ENCODE measurements around the gene ERBB2.
"Not testable (repeated sequence)": the region's sequence is repeated elsewhere in the genome, so short reads cannot be mapped to it uniquely, and the experiment has no call there.

Gene ERBB2

DNA sequence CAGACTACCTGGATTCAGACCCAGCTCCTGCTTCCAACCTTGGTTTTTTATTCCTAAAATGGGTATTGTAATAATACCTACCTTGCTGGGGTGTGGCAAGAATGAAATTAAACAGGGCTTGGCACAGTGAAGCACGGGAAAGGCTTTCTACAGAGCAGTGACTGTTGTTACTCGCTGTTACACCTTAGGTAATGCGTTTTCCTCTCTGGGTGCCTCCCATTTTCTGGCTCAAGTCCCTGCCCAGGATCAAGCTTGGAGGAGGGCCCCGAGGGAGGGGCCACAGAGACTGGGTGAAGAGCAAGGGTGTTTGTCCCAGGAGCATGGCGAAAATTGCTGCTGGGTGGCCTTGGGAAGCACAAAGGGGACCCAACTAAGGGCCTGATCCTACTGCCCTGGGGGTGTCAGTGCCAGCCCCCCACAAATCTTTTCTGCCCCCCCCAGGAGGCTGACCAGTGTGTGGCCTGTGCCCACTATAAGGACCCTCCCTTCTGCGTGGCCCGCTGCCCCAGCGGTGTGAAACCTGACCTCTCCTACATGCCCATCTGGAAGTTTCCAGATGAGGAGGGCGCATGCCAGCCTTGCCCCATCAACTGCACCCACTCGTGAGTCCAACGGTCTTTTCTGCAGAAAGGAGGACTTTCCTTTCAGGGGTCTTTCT, 17.1 kb downstream of the ERBB2 start:
- Mint-ChIP-seq H3K27me3 (no peaks in the 10 kb centered on the region), H3K27ac (peak overlapping the region in 1 of 2 donors; percentile 37), H3K9me3 (no peaks in the 10 kb centered on the region), H3K4me3 (no peak overlapping the region), H3K4me1 (no peaks in the 10 kb centered on the region)
- ATAC-seq (no peak), DNase-seq (no peak)

DNA sequence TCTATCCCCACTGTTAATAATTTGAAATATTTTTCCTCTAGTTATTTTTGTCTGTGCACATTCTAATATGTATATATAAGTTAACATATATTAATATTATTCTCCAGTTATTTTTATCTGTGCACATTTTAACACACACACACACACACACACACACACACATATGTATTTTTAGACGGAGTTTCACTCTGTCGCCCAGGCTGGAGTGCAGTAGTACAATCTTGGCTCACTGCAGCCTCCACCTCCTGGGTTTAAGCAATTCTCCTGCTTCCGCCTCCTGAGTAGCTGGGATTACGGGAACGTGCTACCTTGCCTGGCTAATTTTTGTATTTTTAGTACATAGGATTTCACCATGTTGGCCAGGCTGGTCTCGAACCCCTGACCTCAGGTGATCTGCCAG, 17.8 kb downstream of the ERBB2 start:
- no peak for DNase-seq
- ATAC-seq, result no peak
- no peaks in the 10 kb centered on the region for H3K27me3 Mint-ChIP-seq
- no peaks in the 10 kb centered on the region for H3K9me3 Mint-ChIP-seq
- H3K4me3 Mint-ChIP-seq, result no peak overlapping the region
- H3K4me1 Mint-ChIP-seq, result no peaks in the 10 kb centered on the region
- H3K27ac Mint-ChIP-seq, result no peak overlapping the region

- H3K27ac Mint-ChIP-seq, result no peak overlapping the region
Observed at GRCh38 chr17:39719563-39720355, 19.9 kb downstream of the ERBB2 start.

DNA sequence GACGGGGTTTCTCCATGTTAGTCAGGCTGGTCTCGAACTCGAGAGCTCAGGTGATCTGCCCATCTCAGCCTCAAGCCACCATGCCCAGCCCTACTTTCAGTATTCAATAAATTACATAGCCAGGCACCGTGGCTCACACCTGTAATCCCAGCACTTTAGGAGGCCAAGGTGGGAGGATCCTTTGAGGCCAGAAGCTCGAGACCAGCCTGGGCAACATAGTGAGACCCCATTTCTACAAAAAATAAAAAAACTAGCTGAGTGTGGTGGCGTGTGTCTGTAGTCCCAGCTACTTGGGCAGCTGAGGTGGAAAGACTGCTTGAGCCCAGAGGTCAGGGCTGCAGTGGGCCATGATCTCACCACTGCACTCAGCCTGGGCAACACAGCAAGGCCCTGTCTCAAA, 22.2 kb downstream of the ERBB2 start:
- ATAC-seq (no peak), DNase-seq (no peak)
- peaks cover 23% of the 10 kb centered on the region for H3K4me1 Mint-ChIP-seq
- no peak overlapping the region for H3K27ac Mint-ChIP-seq
- H3K9me3 Mint-ChIP-seq, result no peaks in the 10 kb centered on the region
- H3K4me3 Mint-ChIP-seq, result no peak overlapping the region
- H3K27me3 Mint-ChIP-seq, result no peaks in the 10 kb centered on the region

More at GRCh38 chr17:39719563-39720355, 19.9 kb downstream of the ERBB2 start:
- Mint-ChIP-seq H3K9me3 (no peaks in the 10 kb centered on the region), H3K27me3 (no peaks in the 10 kb centered on the region), H3K4me1 (peaks cover 5% of the 10 kb centered on the region), H3K4me3 (no peak overlapping the region)
- no peak for ATAC-seq
- no peak for DNase-seq

DNA sequence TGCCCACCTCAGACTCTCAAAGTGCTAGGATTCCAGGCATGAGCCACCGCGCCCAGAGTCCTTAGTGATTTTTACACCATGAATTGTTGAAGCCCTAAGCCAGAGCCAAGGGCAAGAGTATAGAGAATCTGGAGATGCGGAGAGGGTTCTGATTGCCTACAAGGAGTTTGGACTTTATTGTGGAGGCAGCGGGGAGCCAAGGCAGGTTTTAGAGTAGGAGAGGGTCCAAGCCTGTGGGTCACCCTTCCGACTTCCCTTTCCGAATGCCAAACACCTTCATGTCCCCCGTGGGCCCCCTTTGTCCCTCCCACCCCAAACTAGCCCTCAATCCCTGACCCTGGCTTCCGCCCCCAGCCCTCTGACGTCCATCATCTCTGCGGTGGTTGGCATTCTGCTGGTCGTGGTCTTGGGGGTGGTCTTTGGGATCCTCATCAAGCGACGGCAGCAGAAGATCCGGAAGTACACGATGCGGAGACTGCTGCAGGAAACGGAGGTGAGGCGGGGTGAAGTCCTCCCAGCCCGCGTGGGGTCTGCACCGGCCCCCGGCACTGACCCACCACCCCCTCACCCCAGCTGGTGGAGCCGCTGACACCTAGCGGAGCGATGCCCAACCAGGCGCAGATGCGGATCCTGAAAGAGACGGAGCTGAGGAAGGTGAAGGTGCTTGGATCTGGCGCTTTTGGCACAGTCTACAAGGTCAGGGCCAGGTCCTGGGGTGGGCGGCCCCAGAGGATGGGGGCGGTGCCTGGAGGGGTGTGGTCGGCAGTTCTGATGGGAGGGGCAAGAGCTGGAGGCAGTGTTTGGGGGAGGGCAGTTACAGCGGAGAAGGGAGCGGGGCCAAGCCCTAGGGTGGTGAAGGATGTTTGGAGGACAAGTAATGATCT, 23.3 kb downstream of the ERBB2 start:
- Mint-ChIP-seq H3K27me3 (no peaks in the 10 kb centered on the region), H3K9me3 (no peaks in the 10 kb centered on the region), H3K4me3 (no peak overlapping the region), H3K4me1 (peaks cover 24% of the 10 kb centered on the region), H3K27ac (no peak overlapping the region)
- peak; percentile 50 for ATAC-seq
- no peak for DNase-seq

DNA sequence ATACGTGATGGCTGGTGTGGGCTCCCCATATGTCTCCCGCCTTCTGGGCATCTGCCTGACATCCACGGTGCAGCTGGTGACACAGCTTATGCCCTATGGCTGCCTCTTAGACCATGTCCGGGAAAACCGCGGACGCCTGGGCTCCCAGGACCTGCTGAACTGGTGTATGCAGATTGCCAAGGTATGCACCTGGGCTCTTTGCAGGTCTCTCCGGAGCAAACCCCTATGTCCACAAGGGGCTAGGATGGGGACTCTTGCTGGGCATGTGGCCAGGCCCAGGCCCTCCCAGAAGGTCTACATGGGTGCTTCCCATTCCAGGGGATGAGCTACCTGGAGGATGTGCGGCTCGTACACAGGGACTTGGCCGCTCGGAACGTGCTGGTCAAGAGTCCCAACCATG, 24.9 kb downstream of the ERBB2 start:
- no peak for DNase-seq
- H3K4me1 Mint-ChIP-seq, result peaks cover 39% of the 10 kb centered on the region
- H3K27ac Mint-ChIP-seq, result no peak overlapping the region
- H3K4me3 Mint-ChIP-seq, result no peak overlapping the region
- ATAC-seq, result no peak
- H3K9me3 Mint-ChIP-seq, result no peaks in the 10 kb centered on the region
- no peaks in the 10 kb centered on the region for H3K27me3 Mint-ChIP-seq

- ATAC-seq, H3K9me3 Mint-ChIP-seq, H3K27ac Mint-ChIP-seq, H3K27me3 Mint-ChIP-seq, DNase-seq, H3K4me3 Mint-ChIP-seq: not testable (repeated sequence)
- H3K4me1 Mint-ChIP-seq, result peaks cover 43% of the 10 kb centered on the region
Observed at GRCh38 chr17:39725923-39726322, 26.1 kb downstream of the ERBB2 start.

- Mint-ChIP-seq H3K4me1 (peaks cover 43% of the 10 kb centered on the region), H3K4me3 (no peak overlapping the region), H3K27ac (no peak overlapping the region), H3K27me3 (no peaks in the 10 kb centered on the region), H3K9me3 (no peaks in the 10 kb centered on the region)
- no peak for DNase-seq
- ATAC-seq, result no peak
Observed at GRCh38 chr17:39726617-39727016, 26.8 kb downstream of the ERBB2 start.

DNA sequence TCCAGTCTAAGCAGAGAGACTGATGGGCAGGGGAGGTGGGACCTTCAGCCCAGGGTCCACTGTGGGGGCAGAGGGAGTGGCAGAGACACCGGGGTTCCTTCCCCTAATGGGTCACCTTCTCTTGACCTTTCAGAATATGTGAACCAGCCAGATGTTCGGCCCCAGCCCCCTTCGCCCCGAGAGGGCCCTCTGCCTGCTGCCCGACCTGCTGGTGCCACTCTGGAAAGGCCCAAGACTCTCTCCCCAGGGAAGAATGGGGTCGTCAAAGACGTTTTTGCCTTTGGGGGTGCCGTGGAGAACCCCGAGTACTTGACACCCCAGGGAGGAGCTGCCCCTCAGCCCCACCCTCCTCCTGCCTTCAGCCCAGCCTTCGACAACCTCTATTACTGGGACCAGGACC, 27.7 kb downstream of the ERBB2 start:
- peak overlapping the region in 1 of 2 donors; percentile 48 for H3K27ac Mint-ChIP-seq
- no peak overlapping the region for H3K4me3 Mint-ChIP-seq

DNA sequence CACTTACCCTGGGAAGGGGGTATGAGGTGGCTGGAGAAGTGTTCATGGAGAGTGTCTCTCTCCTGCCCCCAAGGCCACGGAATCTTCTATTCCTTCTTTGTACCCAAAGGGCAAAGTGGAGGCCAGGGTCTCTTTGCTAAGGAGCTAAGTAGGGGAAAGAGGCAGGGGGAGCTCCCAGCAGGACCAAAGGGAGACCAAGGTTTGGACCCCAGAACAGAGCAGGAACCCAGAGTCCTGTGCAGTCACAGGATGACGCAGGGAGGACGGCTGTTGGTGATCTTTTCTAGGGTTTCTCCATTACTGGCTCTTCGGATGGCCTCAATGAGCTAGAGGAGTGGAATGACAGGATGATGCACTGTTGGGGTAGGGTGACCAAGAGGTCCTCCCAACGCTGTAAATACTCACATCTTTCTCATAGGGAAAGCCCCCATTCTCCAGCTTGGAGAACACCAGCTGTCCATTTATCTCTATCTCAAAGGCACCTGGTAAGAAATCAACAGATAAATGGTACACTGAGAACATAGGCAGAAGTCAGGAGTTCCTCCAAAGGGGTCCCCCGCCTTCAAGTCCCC, 29.5 kb downstream of the ERBB2 start:
- ATAC-seq (no peak), DNase-seq (no peak)
- no peaks in the 10 kb centered on the region for H3K27me3 Mint-ChIP-seq
- peak overlapping the region; percentile 91 to 93 for H3K4me3 Mint-ChIP-seq
- H3K27ac Mint-ChIP-seq, result peak overlapping the region; percentile 90 to 98
- peaks cover 38% of the 10 kb centered on the region for H3K4me1 Mint-ChIP-seq
- H3K9me3 Mint-ChIP-seq, result no peaks in the 10 kb centered on the region

More for the DNA sequence above, 27.7 kb downstream of the ERBB2 start:
- peaks cover 43% of the 10 kb centered on the region for H3K4me1 Mint-ChIP-seq
- no peaks in the 10 kb centered on the region for H3K9me3 Mint-ChIP-seq
- H3K27me3 Mint-ChIP-seq, result no peaks in the 10 kb centered on the region
- no peak for ATAC-seq
- no peak for DNase-seq

DNA sequence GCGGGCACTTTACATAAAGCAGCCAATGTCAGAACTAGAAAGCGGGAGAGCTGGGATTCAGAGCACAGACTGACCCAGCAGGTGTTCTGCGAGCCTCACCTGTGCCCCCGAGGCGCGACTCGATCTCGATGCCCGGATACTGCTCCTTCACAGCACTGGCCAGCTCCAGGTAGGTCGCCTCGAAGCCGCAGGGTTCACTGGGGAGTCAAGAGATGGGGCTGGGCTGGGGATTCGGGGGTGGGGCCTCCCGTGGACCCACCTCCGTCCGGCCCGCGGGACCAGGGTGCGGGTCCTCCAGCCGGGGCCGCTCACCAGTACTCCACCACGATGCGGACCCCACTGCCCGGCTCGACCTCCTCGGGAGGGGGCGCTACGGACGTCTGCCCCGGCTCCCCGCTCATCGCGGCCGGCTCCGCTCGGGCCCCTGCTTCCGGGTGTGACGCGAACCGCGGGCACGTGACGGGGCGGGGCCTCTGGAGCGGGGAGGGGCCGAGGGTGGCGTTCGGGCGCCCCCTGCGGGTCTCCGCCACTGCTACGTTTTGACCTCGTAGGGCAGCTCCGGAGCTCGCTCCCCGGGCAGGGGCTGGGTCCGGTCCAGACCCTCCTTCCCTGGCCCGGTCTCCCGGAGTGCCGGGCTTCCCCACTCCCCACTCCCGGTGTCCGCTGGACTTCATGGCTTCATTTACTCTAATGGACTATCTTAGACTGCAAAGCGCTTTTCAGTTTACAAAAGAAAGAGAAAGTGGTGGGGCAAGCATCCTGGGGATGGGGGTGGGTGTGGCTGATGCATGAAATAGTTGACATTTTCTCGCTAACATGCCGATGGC, 30.4 kb downstream of the ERBB2 start, which contains the start of gene MIEN1:
MIEN1 (minus strand) TSS at position 438 of the 827 bp plus-strand sequence; CDS start at position 401, 37 bp downstream.
- ATAC-seq (peak; percentile 91), DNase-seq (peak; percentile 95 to 96)
- Mint-ChIP-seq H3K27ac (peak within 1 kb of the TSS; percentile 90 to 98), H3K27me3 (no peaks in the 10 kb centered on the region), H3K4me3 (peak within 1 kb of the TSS; percentile 91 to 93), H3K9me3 (no peaks in the 10 kb centered on the region), H3K4me1 (peaks cover 38% of the 10 kb centered on the region)

DNA sequence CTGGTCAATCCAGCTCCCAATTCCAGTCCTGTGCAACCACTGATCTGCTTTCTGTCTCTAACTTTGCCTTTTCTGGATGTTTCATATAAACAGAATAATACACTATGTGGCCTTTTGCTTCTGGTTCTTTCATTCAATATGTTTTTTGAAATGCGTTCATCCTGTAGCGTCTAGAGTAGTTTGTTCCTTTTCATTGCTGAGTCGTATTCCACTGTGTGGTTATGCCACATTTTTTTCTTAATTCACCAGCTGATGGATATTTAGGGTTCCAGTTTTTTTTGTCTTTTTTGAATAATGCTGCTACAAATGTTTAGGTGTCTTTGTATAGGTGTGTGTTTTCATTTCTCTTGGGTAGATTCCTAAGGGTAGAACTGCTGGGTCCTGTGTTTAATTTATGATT, 32.7 kb downstream of the ERBB2 start:
- DNase-seq (no peak), ATAC-seq (no peak)
- Mint-ChIP-seq H3K27me3 (peaks cover 20% of the 10 kb centered on the region), H3K9me3 (no peaks in the 10 kb centered on the region), H3K4me3 (no peak overlapping the region), H3K27ac (no peak overlapping the region), H3K4me1 (peaks cover 26% of the 10 kb centered on the region)

DNA sequence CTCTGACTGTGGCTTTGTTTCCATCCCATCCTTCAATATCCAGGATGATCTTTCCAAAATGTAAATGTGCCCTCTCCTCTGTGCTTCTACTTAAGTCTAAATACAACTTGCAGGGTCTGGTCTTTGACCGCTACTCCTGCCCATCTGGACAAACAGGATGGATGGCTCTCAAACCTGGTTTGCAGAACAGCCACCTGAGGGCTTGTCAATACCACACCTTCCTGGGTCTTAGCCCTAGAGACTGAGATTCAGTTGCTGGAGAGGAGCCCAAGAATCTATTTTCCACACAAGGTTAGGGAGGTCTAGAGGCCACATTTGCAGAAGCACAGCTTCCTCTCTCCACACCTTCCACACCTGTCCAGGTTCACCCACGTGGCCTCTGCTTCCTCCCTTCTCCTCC, 36.0 kb downstream of the ERBB2 start:
- Mint-ChIP-seq H3K9me3 (no peaks in the 10 kb centered on the region), H3K4me3 (no peak overlapping the region), H3K27me3 (peaks cover 50% of the 10 kb centered on the region), H3K4me1 (peaks cover 40% of the 10 kb centered on the region), H3K27ac (no peak overlapping the region)
- DNase-seq (no peak), ATAC-seq (no peak)

GRCh38 chr17:39736319-39737165, 36.7 kb downstream of the ERBB2 start:
- DNase-seq, result no peak
- Mint-ChIP-seq H3K27ac (no peak overlapping the region), H3K4me3 (peak overlapping the region in 1 of 2 donors; percentile 30), H3K27me3 (peaks cover 56% of the 10 kb centered on the region), H3K9me3 (no peaks in the 10 kb centered on the region), H3K4me1 (peaks cover 44% of the 10 kb centered on the region)
- ATAC-seq, result no peak
